Nephron (organoid): Measurements from ENCODE around the gene BCKDK.

Experiments used
- H3K27ac Mint-ChIP-seq, 3 experiments: 2 replicates each; pipeline ENCODE4 v1.8.0; 2020; ENCODE audit warnings: mixed read lengths in 3 of 3, mild to moderate bottlenecking in 2 of 3, moderate library complexity in 1 of 3
- H3K27me3 Mint-ChIP-seq: 2 replicates; pipeline ENCODE4 v1.8.0; 2021; ENCODE audit warnings: low read depth, mild to moderate bottlenecking, moderate library complexity, mixed read lengths
- H3K36me3 Mint-ChIP-seq: 2 replicates; pipeline ENCODE4 v1.8.0; 2020; ENCODE audit warnings: low read depth, mixed read lengths
- H3K4me1 Mint-ChIP-seq: 2 replicates; pipeline ENCODE4 v1.8.0; 2020; ENCODE audit warnings: mixed read lengths
- H3K4me3 Mint-ChIP-seq, 3 experiments: 2 replicates each; pipeline ENCODE4 v1.8.0; 2020; ENCODE audit warnings: mild to moderate bottlenecking in 3 of 3, mixed read lengths in 3 of 3, moderate library complexity in 2 of 3
- H3K9me3 Mint-ChIP-seq: 2 replicates; pipeline ENCODE4 v1.8.0; 2020; ENCODE audit warnings: mixed read lengths
- CTCF ChIP-seq, 3 experiments: fragments of 200-600 bp; sonication (generic); IDR thresholded peaks; one replicate each; pipeline ENCODE4 v1.5.0; 2021; ENCODE audit warnings: antibody characterized with exemption in 3 of 3; ENCODE audit not compliant: unreplicated experiment in 3 of 3

The BCKDK gene

GRCh38 chr16:31120129-31120528 lies 11.9 kb downstream of the BCKDK start:
- Mint-ChIP-seq H3K4me1 (peaks cover 9% of the 10 kb centered on the region), H3K9me3 (no peaks in the 10 kb centered on the region), H3K27me3 (no peaks in the 10 kb centered on the region), H3K27ac (no peak overlapping the region), H3K4me3 (peak overlapping the region in 2 of 3 experiments; percentile 15 to 56), H3K36me3 (peaks cover 33% of the 10 kb centered on the region)
- no peak for TF ChIP-seq CTCF (IDR thresholded peaks at IDR 0.05; ENCODE audit: unreplicated experiment in 3 of 3)

GRCh38 chr16:31125844-31126243 lies 17.7 kb downstream of the BCKDK start:
- Mint-ChIP-seq H3K27me3 (no peaks in the 10 kb centered on the region), H3K9me3 (no peaks in the 10 kb centered on the region), H3K4me1 (no peaks in the 10 kb centered on the region), H3K27ac (peak overlapping the region in 1 of 3 experiments; percentile 3), H3K4me3 (no peak overlapping the region), H3K36me3 (peaks cover 32% of the 10 kb centered on the region)
- TF ChIP-seq CTCF (IDR thresholded peaks at IDR 0.05; ENCODE audit: unreplicated experiment in 3 of 3): no peak

GRCh38 chr16:31127182-31127581 lies 19.0 kb downstream of the BCKDK start:
- Mint-ChIP-seq H3K4me1 (no peaks in the 10 kb centered on the region), H3K9me3 (no peaks in the 10 kb centered on the region), H3K27me3 (no peaks in the 10 kb centered on the region), H3K4me3 (no peak overlapping the region), H3K36me3 (peaks cover 26% of the 10 kb centered on the region), H3K27ac (no peak overlapping the region)
- TF ChIP-seq CTCF (IDR thresholded peaks at IDR 0.05; ENCODE audit: unreplicated experiment in 3 of 3): no peak

GRCh38 chr16:31128711-31129567 lies 20.8 kb downstream of the BCKDK start:
- Mint-ChIP-seq H3K36me3 (peaks cover 28% of the 10 kb centered on the region), H3K4me1 (peaks cover 4% of the 10 kb centered on the region), H3K27me3 (no peaks in the 10 kb centered on the region), H3K27ac (peak overlapping the region in 2 of 3 experiments; percentile 42 to 75), H3K9me3 (no peaks in the 10 kb centered on the region), H3K4me3 (no peak overlapping the region)
- no peak for TF ChIP-seq CTCF (IDR thresholded peaks at IDR 0.05; ENCODE audit: unreplicated experiment in 3 of 3)

- no peaks in the 10 kb centered on the region for H3K27me3 Mint-ChIP-seq
- no peak overlapping the region for H3K4me3 Mint-ChIP-seq
- no peaks in the 10 kb centered on the region for H3K9me3 Mint-ChIP-seq
- peaks cover 26% of the 10 kb centered on the region for H3K36me3 Mint-ChIP-seq
- TF ChIP-seq CTCF (IDR thresholded peaks at IDR 0.05; ENCODE audit: unreplicated experiment in 3 of 3): no peak
- H3K27ac Mint-ChIP-seq: peak overlapping the region; percentile 45 to 75 (median 55)
- H3K4me1 Mint-ChIP-seq: peaks cover 8% of the 10 kb centered on the region
Measured at GRCh38 chr16:31129568-31130335, 21.6 kb downstream of the BCKDK start.
